Measurements from ENCODE around the gene ESAM.

ESAM gene

GRCh38 chr11:124729571-124729970 lies 32.5 kb downstream of the ESAM start:
- no peak for DNase-seq (ENCODE audit: low read depth)

GRCh38 chr11:124728134-124728533 lies 34.0 kb downstream of the ESAM start:
- DNase-seq (ENCODE audit: low read depth) = no peak

GRCh38 chr11:124727474-124727873 lies 34.6 kb downstream of the ESAM start:
- DNase-seq (ENCODE audit: low read depth) = no peak

GRCh38 chr11:124725719-124726105 lies 36.4 kb downstream of the ESAM start:
- DNase-seq (ENCODE audit: low read depth) = peak; percentile 75

GRCh38 chr11:124724979-124725718 lies 36.9 kb downstream of the ESAM start:
- no peak for DNase-seq (ENCODE audit: low read depth)

GRCh38 chr11:124722176-124722575 lies 39.9 kb downstream of the ESAM start:
- no peak for DNase-seq (ENCODE audit: low read depth)

- DNase-seq (ENCODE audit: low read depth) = no peak
These were observed 42.6 kb downstream of the ESAM start for GRCh38 chr11:124719534-124719933.

- no peak for DNase-seq (ENCODE audit: low read depth)
These were observed 43.3 kb downstream of the ESAM start for GRCh38 chr11:124718801-124719200.

- DNase-seq (ENCODE audit: low read depth) = peak; percentile 49
These were observed 44.1 kb downstream of the ESAM start for GRCh38 chr11:124717786-124718651.

GRCh38 chr11:124717421-124717785 lies 44.7 kb downstream of the ESAM start:
- peak; percentile 36 for DNase-seq (ENCODE audit: low read depth)

GRCh38 chr11:124716591-124716990 lies 45.5 kb downstream of the ESAM start:
- DNase-seq (ENCODE audit: low read depth) = peak; percentile 58

GRCh38 chr11:124712392-124712791 lies 49.7 kb downstream of the ESAM start:
- DNase-seq (ENCODE audit: low read depth) = no peak

- DNase-seq (ENCODE audit: low read depth) = no peak
These were observed 54.3 kb downstream of the ESAM start for GRCh38 chr11:124707829-124708228.

Data from ELR (cell line).